Naive thymus-derived CD4-positive, alpha-beta T cell (primary cell): ENCODE results near the gene POC5. TPM values are rescaled to one million over a fixed set of nuclear protein-coding genes. Genes with fewer than 3 reads are reported as not detected.

Source experiments
- ATAC-seq: fragments of 150-1000 bp; cut with Tn5 transposase; 2 replicates; pipeline ENCODE4 v1.10.0; 2021; ENCODE audit warnings: mild to moderate bottlenecking, moderate library complexity
- CTCF ChIA-PET: fragments of 350-600 bp; sonication (Branson Sonifier 250); formaldehyde crosslinking; loops from one replicate; lab custom pipeline; 2021; ENCODE audit warnings: antibody characterized with exemption; lab: Charles Lee
- POLR2A ChIA-PET: fragments of 350-600 bp; sonication (Branson Sonifier 250); formaldehyde crosslinking; loops from one replicate; lab custom pipeline; 2021; ENCODE audit warnings: antibody characterized with exemption, inconsistent platforms; lab: Charles Lee
- DNase-seq, 9 donors: peaks; one replicate each; pipeline versions ENCODE4 v3.0.0 to v3.0.0-alpha.2; 2020 to 2022; ENCODE audit warnings: mixed read lengths in 1 of 9
- H3K27ac ChIP-seq: one replicate; pipeline ENCODE4 v1.7.0; 2013; ENCODE audit warnings: mild to moderate bottlenecking, low read depth, low read length, moderate library complexity
- H3K27me3 ChIP-seq, 2 donors: one replicate each; pipeline ENCODE4 v1.7.0; 2013; ENCODE audit warnings: low read length in 2 of 2, mild to moderate bottlenecking in 2 of 2, moderate library complexity in 2 of 2; ENCODE audit not compliant: control insufficient read depth in 2 of 2, insufficient read depth in 2 of 2
- H3K36me3 ChIP-seq, 3 experiments: 1 replicate in 2 of 3; 2 replicates in 1 of 3; pipeline ENCODE4 v1.7.0; 2013; ENCODE audit warnings: low read length in 3 of 3, mild to moderate bottlenecking in 3 of 3, moderate library complexity in 1 of 3; ENCODE audit not compliant: insufficient read depth in 3 of 3, control insufficient read depth in 2 of 3
- H3K4me1 ChIP-seq, 2 donors: one replicate each; pipeline ENCODE4 v1.7.0; 2013; ENCODE audit warnings: low read length in 2 of 2, mild to moderate bottlenecking in 2 of 2, moderate library complexity in 1 of 2; ENCODE audit not compliant: control insufficient read depth in 2 of 2, insufficient read depth in 2 of 2
- H3K4me3 ChIP-seq: 2 replicates; pipeline ENCODE4 v1.7.0; 2013; ENCODE audit warnings: mild to moderate bottlenecking, low read length
- H3K9me3 ChIP-seq, 3 experiments: 1 replicate in 2 of 3; 2 replicates in 1 of 3; pipeline ENCODE4 v1.7.0; 2013; ENCODE audit warnings: low read length in 3 of 3; ENCODE audit not compliant: control insufficient read depth in 2 of 3
- H3K27ac Mint-ChIP-seq, 9 donors: one replicate each; pipeline ENCODE4 v1.8.0; 2020 to 2022; ENCODE audit warnings: mixed read lengths in 9 of 9, mild to moderate bottlenecking in 8 of 9, moderate library complexity in 5 of 9, inconsistent platforms in 2 of 9
- H3K27me3 Mint-ChIP-seq, 5 donors: one replicate each; pipeline ENCODE4 v1.8.0; 2021 to 2022; ENCODE audit warnings: mixed read lengths in 5 of 5, mild to moderate bottlenecking in 1 of 5
- H3K36me3 Mint-ChIP-seq, 5 donors: one replicate each; pipeline ENCODE4 v1.8.0; 2020 to 2022; ENCODE audit warnings: mixed read lengths in 5 of 5, mild to moderate bottlenecking in 3 of 5, inconsistent platforms in 1 of 5
- H3K4me1 Mint-ChIP-seq, 7 donors: one replicate each; pipeline ENCODE4 v1.8.0; 2020 to 2022; ENCODE audit warnings: mixed read lengths in 7 of 7, mild to moderate bottlenecking in 3 of 7, inconsistent platforms in 1 of 7
- H3K4me3 Mint-ChIP-seq, 10 donors: one replicate each; pipeline ENCODE4 v1.8.0; 2020 to 2022; ENCODE audit warnings: mild to moderate bottlenecking in 10 of 10, mixed read lengths in 10 of 10, moderate library complexity in 6 of 10, inconsistent platforms in 2 of 10
- H3K9me3 Mint-ChIP-seq, 11 donors: one replicate each; pipeline ENCODE4 v1.8.0; 2020 to 2022; ENCODE audit warnings: mixed read lengths in 11 of 11, mild to moderate bottlenecking in 4 of 11, inconsistent platforms in 1 of 11, moderate library complexity in 1 of 11
- intact Hi-C, 2 donors: fragments of 100-400 bp; cut with micrococcal nuclease; formaldehyde crosslinking; loops; one replicate each; pipeline ENCODE4 v1.15.1; 2023
- polyA plus RNA-seq, 2 donors: library from polyadenylated mRNA; unstranded; fragments of 300-500 nt; fragmentation: Illumina TruSeq; gene quantifications; one replicate each; pipeline ENCODE4 v1.2.3, GENCODE V29; 2021
- total RNA-seq, 6 experiments: library from RNA in 5 of 6; stranded (reverse) in 5 of 6; gene quantifications; 1 replicate in 5 of 6; 2 replicates in 1 of 6; pipeline ENCODE4 v1.2.3 and lab custom pipeline; 2021 to 2026

Gene POC5
- total and polyA plus RNA-seq, 7 experiments from 2014 or later = 8.5 to 18.0 (median 15.0) TPM

GRCh38 chr5:75651575-75652238 is 65.5 kb downstream of the POC5 start:
- Histone ChIP-seq H3K4me1 (no peaks in the 10 kb centered on the region), H3K27ac (no peak overlapping the region), H3K9me3 (no peaks in the 10 kb centered on the region), H3K27me3 (no peaks in the 10 kb centered on the region), H3K36me3 (no peaks in the 10 kb centered on the region), H3K4me3 (no peak overlapping the region)
- Mint-ChIP-seq H3K27me3 (peaks cover 0 to 5% (median 0%) of the 10 kb centered on the region in 5 donors), H3K27ac (no peak overlapping the region), H3K9me3 (peaks cover 0 to 7% (median 2%) of the 10 kb centered on the region in 11 donors), H3K4me3 (no peak overlapping the region), H3K36me3 (peaks cover 0 to 4% (median 0%) of the 10 kb centered on the region in 5 donors), H3K4me1 (peaks cover 0 to 6% (median 0%) of the 10 kb centered on the region in 7 donors)
- ATAC-seq (no peak), DNase-seq (no peak)
- ChIA-PET CTCF (no interaction called here), POLR2A (no interaction called here)
- intact Hi-C loops = no loop called here

GRCh38 chr5:75648712-75649111 is 68.5 kb downstream of the POC5 start:
- no peaks in the 10 kb centered on the region for H3K4me1 ChIP-seq
- no peak for DNase-seq
- no peak for ATAC-seq
- H3K36me3 ChIP-seq = no peaks in the 10 kb centered on the region
- H3K27ac Mint-ChIP-seq = no peak overlapping the region
- no peak overlapping the region for H3K4me3 Mint-ChIP-seq
- H3K36me3 Mint-ChIP-seq = peaks cover 0 to 4% (median 0%) of the 10 kb centered on the region in 5 donors
- no peak overlapping the region for H3K4me3 ChIP-seq
- H3K9me3 Mint-ChIP-seq = peaks cover 0 to 7% (median 2%) of the 10 kb centered on the region in 11 donors
- H3K4me1 Mint-ChIP-seq = peaks cover 0 to 6% (median 0%) of the 10 kb centered on the region in 7 donors
- ChIA-PET POLR2A (no interaction called here), CTCF (no interaction called here)
- H3K27ac ChIP-seq = no peak overlapping the region
- H3K27me3 Mint-ChIP-seq = no peaks in the 10 kb centered on the region
- H3K27me3 ChIP-seq = no peaks in the 10 kb centered on the region
- intact Hi-C loops = no loop called here
- no peaks in the 10 kb centered on the region for H3K9me3 ChIP-seq

GRCh38 chr5:75640826-75641225 is 76.4 kb downstream of the POC5 start:
- DNase-seq (no peak), ATAC-seq (no peak)
- H3K27ac Mint-ChIP-seq = no peak overlapping the region
- ChIA-PET POLR2A (no interaction called here), CTCF (no interaction called here)
- no peaks in the 10 kb centered on the region for H3K4me1 Mint-ChIP-seq
- H3K4me3 Mint-ChIP-seq = no peak overlapping the region
- no peaks in the 10 kb centered on the region for H3K27me3 Mint-ChIP-seq
- H3K36me3 Mint-ChIP-seq = peaks cover 0 to 7% (median 0%) of the 10 kb centered on the region in 5 donors
- Histone ChIP-seq H3K4me1 (no peaks in the 10 kb centered on the region), H3K9me3 (no peaks in the 10 kb centered on the region), H3K4me3 (no peak overlapping the region), H3K36me3 (no peaks in the 10 kb centered on the region), H3K27me3 (no peaks in the 10 kb centered on the region), H3K27ac (no peak overlapping the region)
- intact Hi-C loops = no loop called here
- H3K9me3 Mint-ChIP-seq = peaks cover 0 to 18% (median 2%) of the 10 kb centered on the region in 11 donors

GRCh38 chr5:75640395-75640794 is 76.8 kb downstream of the POC5 start:
- Histone ChIP-seq H3K27ac (no peak overlapping the region), H3K4me3 (no peak overlapping the region), H3K36me3 (no peaks in the 10 kb centered on the region), H3K27me3 (no peaks in the 10 kb centered on the region), H3K9me3 (no peaks in the 10 kb centered on the region), H3K4me1 (no peaks in the 10 kb centered on the region)
- peaks cover 0 to 18% (median 2%) of the 10 kb centered on the region in 11 donors for H3K9me3 Mint-ChIP-seq
- POLR2A ChIA-PET = no interaction called here
- H3K36me3 Mint-ChIP-seq = peaks cover 0 to 11% (median 0%) of the 10 kb centered on the region in 5 donors
- intact Hi-C loops = no loop called here
- H3K4me3 Mint-ChIP-seq = no peak overlapping the region
- H3K27me3 Mint-ChIP-seq = no peaks in the 10 kb centered on the region
- no peak overlapping the region for H3K27ac Mint-ChIP-seq
- ATAC-seq = no peak
- no peak for DNase-seq
- CTCF ChIA-PET = no interaction called here
- H3K4me1 Mint-ChIP-seq = no peaks in the 10 kb centered on the region

GRCh38 chr5:75639535-75640311 is 77.5 kb downstream of the POC5 start:
- no peak for DNase-seq
- intact Hi-C loops = no loop called here
- Mint-ChIP-seq H3K27me3 (no peaks in the 10 kb centered on the region), H3K4me1 (no peaks in the 10 kb centered on the region), H3K4me3 (no peak overlapping the region), H3K36me3 (peaks cover 0 to 11% (median 0%) of the 10 kb centered on the region in 5 donors), H3K9me3 (peaks cover 0 to 18% (median 4%) of the 10 kb centered on the region in 11 donors), H3K27ac (no peak overlapping the region)
- ATAC-seq = no peak
- no peaks in the 10 kb centered on the region for H3K27me3 ChIP-seq
- no peak overlapping the region for H3K4me3 ChIP-seq
- H3K9me3 ChIP-seq = no peaks in the 10 kb centered on the region
- H3K27ac ChIP-seq = no peak overlapping the region
- H3K4me1 ChIP-seq = no peaks in the 10 kb centered on the region
- H3K36me3 ChIP-seq = no peaks in the 10 kb centered on the region
- CTCF ChIA-PET = interaction anchor here (0.8 kb wide), 1 partner anchor 812 kb away, joined by 3 read pairs; no protein-coding TSS in a partner anchor
- POLR2A ChIA-PET = interaction anchor here (0.6 kb wide), 1 partner anchor 26 kb away, joined by 4 read pairs; no protein-coding TSS in a partner anchor

- DNase-seq (no peak), ATAC-seq (no peak)
- H3K4me1 Mint-ChIP-seq = no peaks in the 10 kb centered on the region
- H3K27ac ChIP-seq = no peak overlapping the region
- no peaks in the 10 kb centered on the region for H3K9me3 ChIP-seq
- no peaks in the 10 kb centered on the region for H3K27me3 Mint-ChIP-seq
- H3K4me1 ChIP-seq = no peaks in the 10 kb centered on the region
- H3K4me3 ChIP-seq = no peak overlapping the region
- peaks cover 0 to 11% (median 0%) of the 10 kb centered on the region in 5 donors for H3K36me3 Mint-ChIP-seq
- POLR2A ChIA-PET = no interaction called here
- H3K27ac Mint-ChIP-seq = no peak overlapping the region
- H3K36me3 ChIP-seq = no peaks in the 10 kb centered on the region
- no peaks in the 10 kb centered on the region for H3K27me3 ChIP-seq
- H3K4me3 Mint-ChIP-seq = no peak overlapping the region
- intact Hi-C loops = no loop called here
- H3K9me3 Mint-ChIP-seq = peaks cover 0 to 18% (median 4%) of the 10 kb centered on the region in 11 donors
- CTCF ChIA-PET = no interaction called here
Measured at GRCh38 chr5:75637949-75638348, 79.3 kb downstream of the POC5 start.
